Muscle layer of colon (tissue), 2 donors: ENCODE measurements around the gene MARS1.

ENCODE experiments used
- H3K27ac ChIP-seq: one replicate; pipeline ENCODE4 v1.7.0; 2013; ENCODE audit warnings: low read depth, mild to moderate bottlenecking, low read length, moderate library complexity
- H3K27me3 ChIP-seq, 2 donors: one replicate each; pipeline ENCODE4 v1.7.0; 2013; ENCODE audit warnings: low read length in 2 of 2, mild to moderate bottlenecking in 2 of 2; ENCODE audit not compliant: insufficient read depth in 2 of 2, control insufficient read depth in 1 of 2
- H3K36me3 ChIP-seq: one replicate; pipeline ENCODE4 v1.7.0; 2013; ENCODE audit warnings: mild to moderate bottlenecking, low read length; ENCODE audit not compliant: insufficient read depth
- H3K4me1 ChIP-seq: one replicate; pipeline ENCODE4 v1.7.0; 2013; ENCODE audit warnings: mild to moderate bottlenecking, low read length; ENCODE audit not compliant: insufficient read depth
- H3K4me3 ChIP-seq, 2 donors: one replicate each; pipeline ENCODE4 v1.7.0; 2013; ENCODE audit warnings: low read length in 2 of 2, low read depth in 1 of 2, mild to moderate bottlenecking in 1 of 2, moderate library complexity in 1 of 2
- H3K9ac ChIP-seq: one replicate; pipeline ENCODE4 v1.7.0; 2013; ENCODE audit warnings: low read length
- H3K9me3 ChIP-seq: one replicate; pipeline ENCODE4 v1.7.0; 2013; ENCODE audit warnings: mild to moderate bottlenecking, low read length
- donor health status: abdominal sarcoma.
- donor health status: Adenocarcinoma of cecum.

MARS1 gene

GRCh38 chr12:57467212-57467874 lies 20.5 kb upstream of the MARS1 start:
- peaks cover 5% of the 10 kb centered on the region for H3K4me1 ChIP-seq
- H3K36me3 ChIP-seq: no peaks in the 10 kb centered on the region
- H3K4me3 ChIP-seq: no peak overlapping the region
- H3K9ac ChIP-seq: no peak overlapping the region
- no peaks in the 10 kb centered on the region for H3K9me3 ChIP-seq
- no peak overlapping the region for H3K27ac ChIP-seq
- H3K27me3 ChIP-seq: peaks cover 0 to 3% of the 10 kb centered on the region in 2 donors

GRCh38 chr12:57467915-57468314 lies 20.0 kb upstream of the MARS1 start:
- peaks cover 0 to 3% of the 10 kb centered on the region in 2 donors for H3K27me3 ChIP-seq

GRCh38 chr12:57469296-57470164 lies 18.3 kb upstream of the MARS1 start:
- H3K9ac ChIP-seq: no peak overlapping the region
- H3K4me1 ChIP-seq: no peaks in the 10 kb centered on the region
- H3K36me3 ChIP-seq: no peaks in the 10 kb centered on the region
- no peak overlapping the region for H3K4me3 ChIP-seq
- H3K27me3 ChIP-seq: peaks cover 7 to 10% of the 10 kb centered on the region in 2 donors
- H3K27ac ChIP-seq: no peak overlapping the region
- H3K9me3 ChIP-seq: no peaks in the 10 kb centered on the region

More at GRCh38 chr12:57467915-57468314, 20.0 kb upstream of the MARS1 start:
- Histone ChIP-seq H3K4me3 (no peak overlapping the region), H3K4me1 (no peaks in the 10 kb centered on the region), H3K9me3 (no peaks in the 10 kb centered on the region), H3K9ac (no peak overlapping the region), H3K36me3 (no peaks in the 10 kb centered on the region), H3K27ac (no peak overlapping the region)

- Histone ChIP-seq H3K9ac (no peak overlapping the region), H3K27me3 (peaks cover 14 to 17% of the 10 kb centered on the region in 2 donors), H3K36me3 (no peaks in the 10 kb centered on the region), H3K9me3 (no peaks in the 10 kb centered on the region), H3K4me1 (peaks cover 6% of the 10 kb centered on the region), H3K4me3 (no peak overlapping the region), H3K27ac (no peak overlapping the region)
Observed at GRCh38 chr12:57470286-57470969, 17.4 kb upstream of the MARS1 start.

GRCh38 chr12:57470970-57471656 lies 16.8 kb upstream of the MARS1 start:
- no peak overlapping the region for H3K4me3 ChIP-seq
- H3K9ac ChIP-seq: no peak overlapping the region
- no peaks in the 10 kb centered on the region for H3K36me3 ChIP-seq
- H3K4me1 ChIP-seq: peaks cover 6% of the 10 kb centered on the region
- no peaks in the 10 kb centered on the region for H3K9me3 ChIP-seq
- peaks cover 14 to 24% of the 10 kb centered on the region in 2 donors for H3K27me3 ChIP-seq
- H3K27ac ChIP-seq: no peak overlapping the region

- peaks cover 6% of the 10 kb centered on the region for H3K4me1 ChIP-seq
- H3K36me3 ChIP-seq: no peaks in the 10 kb centered on the region
- H3K9me3 ChIP-seq: no peaks in the 10 kb centered on the region
- no peak overlapping the region for H3K27ac ChIP-seq
- H3K27me3 ChIP-seq: peaks cover 14 to 29% of the 10 kb centered on the region in 2 donors
- H3K4me3 ChIP-seq: no peak overlapping the region
- no peak overlapping the region for H3K9ac ChIP-seq
Observed at GRCh38 chr12:57471661-57472060, 16.2 kb upstream of the MARS1 start.

GRCh38 chr12:57472391-57472790 lies 15.5 kb upstream of the MARS1 start:
- Histone ChIP-seq H3K4me1 (peaks cover 6% of the 10 kb centered on the region), H3K9me3 (no peaks in the 10 kb centered on the region), H3K36me3 (no peaks in the 10 kb centered on the region), H3K27me3 (peaks cover 20 to 37% of the 10 kb centered on the region in 2 donors), H3K27ac (no peak overlapping the region), H3K4me3 (no peak overlapping the region), H3K9ac (no peak overlapping the region)

GRCh38 chr12:57473392-57473791 lies 14.5 kb upstream of the MARS1 start:
- H3K4me3 ChIP-seq: no peak overlapping the region
- no peak overlapping the region for H3K9ac ChIP-seq
- peaks cover 22 to 47% of the 10 kb centered on the region in 2 donors for H3K27me3 ChIP-seq
- no peak overlapping the region for H3K27ac ChIP-seq
- no peaks in the 10 kb centered on the region for H3K36me3 ChIP-seq
- no peaks in the 10 kb centered on the region for H3K9me3 ChIP-seq
- peaks cover 6% of the 10 kb centered on the region for H3K4me1 ChIP-seq

- Histone ChIP-seq H3K36me3 (no peaks in the 10 kb centered on the region), H3K4me3 (no peak overlapping the region), H3K9ac (no peak overlapping the region), H3K27me3 (peaks cover 22 to 48% of the 10 kb centered on the region in 2 donors), H3K27ac (no peak overlapping the region), H3K4me1 (peaks cover 6% of the 10 kb centered on the region), H3K9me3 (no peaks in the 10 kb centered on the region)
Observed at GRCh38 chr12:57473886-57474285, 14.0 kb upstream of the MARS1 start.

GRCh38 chr12:57474430-57474829 lies 13.4 kb upstream of the MARS1 start:
- no peaks in the 10 kb centered on the region for H3K9me3 ChIP-seq
- H3K9ac ChIP-seq: no peak overlapping the region
- H3K27ac ChIP-seq: no peak overlapping the region
- peaks cover 22 to 48% of the 10 kb centered on the region in 2 donors for H3K27me3 ChIP-seq
- H3K4me3 ChIP-seq: no peak overlapping the region
- H3K4me1 ChIP-seq: peaks cover 6% of the 10 kb centered on the region
- no peaks in the 10 kb centered on the region for H3K36me3 ChIP-seq

- no peak overlapping the region for H3K4me3 ChIP-seq
Observed at GRCh38 chr12:57474862-57475261, 13.0 kb upstream of the MARS1 start.

More at GRCh38 chr12:57474862-57475261, 13.0 kb upstream of the MARS1 start:
- Histone ChIP-seq H3K4me1 (peaks cover 6% of the 10 kb centered on the region), H3K36me3 (no peaks in the 10 kb centered on the region), H3K27me3 (peaks cover 22 to 48% of the 10 kb centered on the region in 2 donors), H3K9ac (no peak overlapping the region), H3K9me3 (no peaks in the 10 kb centered on the region), H3K27ac (no peak overlapping the region)
